Measurements from ENCODE around the gene RBM39.
"Not testable (repeated sequence)": the region's sequence is repeated elsewhere in the genome, so short reads cannot be mapped to it uniquely, and the experiment has no call there.

RBM39 gene

DNA sequence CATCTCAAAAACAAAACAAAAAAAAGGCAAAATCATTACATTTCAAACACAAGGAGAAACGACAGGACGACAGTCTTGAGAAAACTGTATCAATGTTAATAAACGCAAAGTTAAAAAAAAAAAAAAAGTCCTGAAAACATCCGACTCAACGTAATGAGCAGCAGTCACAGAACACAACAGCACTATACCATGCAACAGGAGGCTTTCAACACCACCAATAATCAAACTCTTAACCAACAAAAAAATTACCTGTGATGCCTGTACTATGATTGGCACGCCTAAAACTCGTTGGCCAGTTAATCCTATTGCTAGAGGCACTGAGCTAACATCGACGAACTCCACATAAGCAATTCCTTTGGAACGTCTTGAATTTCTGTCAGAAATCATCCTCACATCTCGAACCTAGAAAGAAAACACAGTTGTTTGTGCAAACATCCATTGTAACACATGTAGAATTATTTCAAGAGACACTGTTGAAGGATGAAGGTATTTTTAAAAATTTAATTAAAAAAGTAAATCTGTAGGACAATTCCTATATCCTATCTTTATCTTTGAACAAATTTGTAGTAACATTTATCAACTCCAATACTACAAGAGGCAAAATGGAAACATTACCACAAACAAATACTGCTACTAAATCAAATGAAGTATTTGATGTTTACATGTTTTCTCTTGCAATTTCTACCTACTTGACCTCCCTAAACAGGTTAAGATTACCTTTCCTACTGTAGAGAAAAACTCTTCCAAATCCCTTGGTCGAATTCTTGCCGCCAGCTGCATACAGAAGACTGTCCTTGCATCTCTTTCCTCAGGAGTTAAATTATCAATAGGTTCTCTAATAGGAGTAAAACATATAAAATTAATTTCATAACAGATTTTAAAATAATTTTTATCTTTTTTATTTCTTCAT lies 17.5 kb downstream of the RBM39 start:
- no peak for DNase-seq

DNA sequence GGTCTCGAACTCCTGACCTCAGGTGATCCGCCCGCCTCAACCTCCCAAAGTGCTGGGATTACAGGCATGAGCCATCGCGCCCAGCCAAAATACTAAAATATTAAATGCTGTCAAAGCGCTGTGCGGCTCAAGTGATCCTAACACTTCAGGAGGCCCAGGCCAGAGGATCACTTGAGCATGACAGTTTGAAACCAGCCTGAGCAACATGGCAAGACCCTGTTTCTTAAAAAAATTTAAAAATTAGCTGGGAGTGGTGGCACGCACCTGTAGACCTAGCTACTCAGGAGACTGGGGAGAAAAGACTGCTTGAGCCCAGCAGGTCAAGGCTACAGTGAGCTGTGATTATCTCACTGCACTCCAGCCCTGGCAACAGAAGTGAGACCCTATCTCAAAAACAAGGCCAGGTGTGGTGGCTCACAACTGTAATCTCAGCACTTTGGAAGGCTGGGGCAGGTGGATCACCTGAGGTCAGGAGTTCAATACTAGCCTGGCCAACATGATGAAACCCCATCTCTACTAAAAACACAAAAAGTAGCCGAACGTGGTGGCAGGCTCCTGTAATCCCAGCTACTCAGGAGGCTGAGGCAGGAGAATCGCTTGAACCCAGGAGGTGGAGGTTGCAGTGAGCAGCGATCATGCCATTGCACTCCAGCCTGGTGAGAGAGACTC lies 18.3 kb downstream of the RBM39 start:
- DNase-seq, result not testable (repeated sequence)

DNA sequence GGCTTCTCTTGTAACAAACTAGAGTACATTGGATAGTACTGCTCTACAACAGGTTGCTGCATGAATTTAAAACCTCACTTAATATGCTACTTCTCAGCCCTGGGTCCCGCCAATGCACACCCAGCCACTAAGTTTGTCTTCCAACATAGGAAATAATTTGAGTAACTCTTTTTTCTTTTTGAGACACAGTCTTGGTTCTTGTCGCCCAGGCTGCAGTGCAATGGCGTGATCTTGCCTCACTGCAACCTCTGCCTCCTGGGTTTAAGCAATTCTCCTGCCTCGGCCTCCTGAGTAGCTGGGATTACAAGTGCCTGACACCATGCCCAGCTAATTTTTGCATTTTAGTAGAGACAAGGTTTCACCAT lies 18.8 kb downstream of the RBM39 start:
- not testable (repeated sequence) for DNase-seq

DNA sequence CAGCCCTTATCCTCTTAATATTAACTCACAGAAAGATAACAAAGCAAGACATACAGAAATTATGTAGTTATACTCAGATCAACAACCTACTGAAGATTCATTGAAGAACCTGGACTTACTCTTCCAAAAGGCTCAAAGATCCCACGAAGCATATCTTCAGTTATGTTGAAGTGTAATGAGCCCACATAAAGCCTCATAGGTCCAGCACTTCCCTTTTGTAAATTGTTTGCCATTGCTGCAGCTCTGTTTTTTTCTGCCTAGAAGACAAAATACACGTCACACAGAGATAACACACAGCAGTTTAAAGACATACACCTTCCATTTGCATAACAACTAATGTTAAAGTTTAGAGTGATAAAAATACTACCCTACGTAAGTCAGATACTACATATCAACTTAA lies 20.4 kb downstream of the RBM39 start:
- no peak for DNase-seq

DNA sequence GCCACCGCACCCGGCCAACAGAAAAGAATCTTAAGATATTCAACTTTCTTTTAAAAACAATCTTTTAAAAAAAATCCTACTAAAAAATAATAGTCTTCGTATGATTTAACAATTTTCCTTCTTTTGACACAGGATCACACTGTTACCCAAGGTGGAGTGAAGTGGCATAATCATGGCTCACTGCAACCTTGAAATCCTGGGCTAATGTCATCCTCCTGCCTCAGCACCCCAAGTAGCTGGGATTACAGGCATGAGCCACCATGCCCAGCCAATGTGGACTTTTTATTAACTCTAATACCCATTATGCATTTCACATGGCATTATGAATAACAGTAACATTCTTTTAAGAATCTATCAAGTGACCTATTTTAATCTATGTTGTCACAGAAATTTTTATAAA lies 20.8 kb downstream of the RBM39 start:
- DNase-seq, result no peak

DNA sequence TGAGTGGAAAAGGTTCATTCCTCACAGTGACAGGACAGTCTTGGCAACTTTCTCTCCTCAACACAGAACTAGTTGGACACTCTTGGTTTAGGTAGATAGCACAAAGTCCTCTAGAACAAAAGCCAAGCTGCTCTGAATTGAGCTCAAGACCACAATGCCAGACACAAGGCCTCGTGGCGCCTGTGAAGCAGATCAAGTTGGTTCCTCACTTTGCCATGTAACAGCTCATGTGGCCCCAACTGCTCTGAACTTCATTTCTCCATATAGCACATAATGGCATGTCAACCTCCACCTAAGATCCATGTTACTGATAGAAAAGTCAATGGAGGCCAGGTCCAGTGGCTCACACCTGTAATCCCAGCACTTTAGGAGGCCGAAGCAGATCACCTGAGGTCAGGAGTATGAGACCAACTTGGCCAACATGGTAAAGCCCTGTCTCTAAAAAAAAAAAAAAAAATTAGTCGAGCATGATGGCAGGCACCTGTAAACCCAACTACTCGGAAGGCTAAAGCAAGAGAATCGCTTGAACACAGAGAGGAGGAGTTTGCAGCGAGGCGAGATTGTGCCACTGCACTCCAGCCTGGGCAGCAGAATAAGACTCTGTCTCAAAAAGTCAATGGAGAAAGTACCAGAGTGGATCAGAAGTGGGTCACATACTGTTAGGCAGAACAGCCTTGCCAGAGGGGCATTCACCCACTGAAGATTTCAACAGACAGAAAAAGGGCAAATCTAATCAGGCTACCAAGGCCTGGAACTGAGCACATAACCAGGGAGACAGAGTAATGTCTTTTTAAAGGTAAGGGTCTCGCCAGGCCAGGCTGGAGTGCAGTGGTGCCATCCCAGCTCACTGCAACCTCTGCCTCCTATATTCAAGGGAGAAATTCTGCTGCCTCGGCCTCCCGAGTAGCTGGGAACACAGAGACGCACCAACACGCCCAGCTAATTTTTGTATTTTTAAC lies 21.6 kb downstream of the RBM39 start:
- no peak for DNase-seq

DNA sequence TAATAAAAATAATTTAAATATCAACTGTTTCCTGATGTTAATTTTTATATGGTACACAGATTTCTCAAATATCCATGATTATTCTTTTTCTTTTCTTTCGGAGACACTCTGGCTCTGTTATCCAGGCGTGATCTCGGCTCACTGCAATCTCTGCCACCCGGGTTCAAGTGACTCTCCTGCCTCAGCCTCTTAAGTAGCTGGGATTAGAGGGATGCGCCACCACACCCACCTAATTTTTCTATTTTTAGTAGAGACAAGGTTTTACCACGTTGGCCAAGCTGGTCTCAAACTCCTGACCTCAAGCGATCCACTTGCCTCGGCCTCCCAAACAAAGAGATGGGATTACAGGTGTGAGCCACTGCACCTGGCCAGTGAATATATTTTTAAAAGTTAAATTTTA lies 22.3 kb downstream of the RBM39 start:
- no peak for DNase-seq

DNA sequence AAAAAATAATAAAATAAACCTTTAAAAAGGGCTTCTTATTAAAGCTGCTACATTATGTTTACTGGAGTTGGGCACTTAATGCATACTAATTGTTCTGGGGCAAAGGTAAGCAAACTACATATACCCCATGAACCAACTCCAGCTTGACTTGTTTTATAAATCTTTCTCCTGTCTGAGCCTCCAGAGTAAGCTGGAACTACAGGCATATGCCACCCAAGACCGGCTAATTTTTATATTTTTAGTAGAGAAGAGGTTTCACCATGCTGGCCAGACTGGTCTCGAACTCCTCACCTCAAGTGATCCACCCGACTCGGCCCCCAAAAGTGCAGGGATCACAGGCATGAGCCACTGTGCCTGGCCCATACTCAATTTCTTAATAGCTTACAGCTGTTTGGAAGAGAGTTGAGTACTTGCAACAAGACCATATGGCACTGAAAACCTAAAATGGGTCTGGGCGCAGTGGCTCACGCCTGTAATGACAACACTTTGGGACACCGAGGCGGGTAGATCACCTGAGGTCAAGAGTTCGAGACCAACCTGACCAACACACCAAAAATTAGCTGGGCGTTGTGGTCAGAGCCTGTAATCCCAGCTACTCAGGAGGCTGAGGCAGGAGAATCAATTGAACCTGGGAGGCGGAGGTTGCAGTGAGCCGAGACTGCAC lies 23.0 kb downstream of the RBM39 start:
- no peak for DNase-seq

DNA sequence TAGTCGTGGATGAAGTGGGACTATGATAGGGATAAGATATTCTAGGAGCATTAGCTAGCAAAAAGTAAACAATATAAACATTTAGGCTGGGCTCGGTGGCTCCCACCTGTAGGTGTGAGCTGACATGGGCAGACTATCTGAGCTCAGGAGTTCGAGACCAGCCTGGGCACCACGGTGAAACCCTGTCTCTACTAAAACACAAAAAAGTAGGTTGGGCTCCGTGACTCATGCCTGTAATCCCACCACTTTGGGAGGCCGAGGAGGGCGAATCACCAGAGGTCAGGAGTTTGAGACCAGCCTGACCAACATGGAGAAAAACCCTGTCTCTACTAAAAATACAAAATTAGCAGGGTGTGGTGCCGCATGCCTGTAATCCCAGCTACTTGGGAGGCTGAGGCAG lies 23.7 kb downstream of the RBM39 start:
- DNase-seq, result not testable (repeated sequence)

DNA sequence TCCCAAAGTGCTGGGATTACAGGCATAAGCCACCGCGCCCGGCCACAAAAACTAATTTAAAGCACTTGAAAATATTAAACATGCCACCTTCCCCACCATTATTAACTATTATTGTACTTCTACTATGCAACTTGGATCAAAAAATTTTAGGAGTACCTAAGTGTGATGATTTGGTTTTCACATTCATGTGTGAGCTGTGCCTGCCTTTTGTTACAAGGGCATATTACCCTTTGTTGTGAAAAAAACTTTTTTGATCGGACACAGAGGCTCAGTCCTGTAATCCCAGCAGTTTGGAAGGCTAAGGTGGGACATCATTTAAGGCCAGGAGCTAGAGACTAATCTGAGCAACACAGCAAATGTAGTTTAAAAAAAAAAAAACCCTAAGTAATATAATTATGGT lies 25.7 kb downstream of the RBM39 start:
- DNase-seq, result no peak

DNA sequence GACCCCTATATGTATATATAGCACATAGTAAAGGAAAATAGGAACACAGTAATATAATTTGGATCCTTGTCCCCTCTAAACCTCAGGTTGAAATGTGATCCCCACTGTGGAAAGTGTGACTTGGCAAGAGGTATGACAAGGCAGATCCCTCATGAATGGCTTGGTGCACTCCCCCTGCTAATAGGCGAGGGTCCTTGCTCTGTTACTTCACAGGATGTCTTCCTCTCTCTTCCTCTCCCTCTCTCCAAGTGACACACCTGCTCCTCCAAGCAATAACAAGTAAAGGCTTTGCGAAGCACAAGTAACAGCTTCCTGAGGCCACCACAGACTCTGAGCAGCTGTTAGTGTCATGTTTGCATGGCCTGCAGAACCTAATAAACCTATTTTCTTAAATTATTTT lies 26.4 kb downstream of the RBM39 start:
- no peak for DNase-seq

DNA sequence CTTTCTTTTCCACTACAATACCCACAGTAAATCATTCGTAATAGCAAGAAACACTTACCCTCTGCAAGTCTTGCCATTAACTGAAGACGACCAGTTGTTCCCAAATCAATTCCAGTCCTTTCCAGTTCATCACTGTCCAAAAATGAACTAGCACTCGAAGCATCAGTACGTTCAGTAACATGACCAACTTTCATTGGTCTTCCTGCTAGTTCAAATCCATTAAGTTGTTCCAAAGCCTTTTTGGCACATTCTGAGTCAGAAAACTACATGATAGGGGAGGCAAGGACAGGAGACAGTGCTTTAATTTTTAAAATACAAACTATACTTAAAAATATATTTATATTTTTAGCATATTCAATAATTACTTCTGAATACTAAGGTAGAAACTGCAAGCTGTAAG lies 27.9 kb downstream of the RBM39 start:
- DNase-seq, result no peak

DNA sequence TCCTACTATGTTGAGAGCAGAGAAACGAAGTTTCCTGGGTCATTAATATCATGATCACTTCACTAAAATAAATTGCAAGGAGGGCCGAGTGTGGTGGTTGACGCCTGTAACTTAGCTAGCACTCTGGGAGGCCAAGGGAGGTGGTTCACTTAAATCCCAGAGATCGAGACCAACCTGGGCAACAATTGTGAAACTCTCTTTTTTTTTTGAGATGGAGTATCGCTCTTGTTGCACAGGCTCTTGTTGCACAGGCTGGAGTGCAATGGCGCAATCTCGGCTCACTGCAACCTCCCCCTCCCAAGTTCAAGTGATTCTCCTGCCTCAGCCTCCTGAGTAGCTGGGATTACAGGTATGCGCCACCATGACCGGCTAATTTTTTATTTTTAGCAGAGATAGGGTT lies 28.9 kb downstream of the RBM39 start:
- DNase-seq, result not testable (repeated sequence)

DNA sequence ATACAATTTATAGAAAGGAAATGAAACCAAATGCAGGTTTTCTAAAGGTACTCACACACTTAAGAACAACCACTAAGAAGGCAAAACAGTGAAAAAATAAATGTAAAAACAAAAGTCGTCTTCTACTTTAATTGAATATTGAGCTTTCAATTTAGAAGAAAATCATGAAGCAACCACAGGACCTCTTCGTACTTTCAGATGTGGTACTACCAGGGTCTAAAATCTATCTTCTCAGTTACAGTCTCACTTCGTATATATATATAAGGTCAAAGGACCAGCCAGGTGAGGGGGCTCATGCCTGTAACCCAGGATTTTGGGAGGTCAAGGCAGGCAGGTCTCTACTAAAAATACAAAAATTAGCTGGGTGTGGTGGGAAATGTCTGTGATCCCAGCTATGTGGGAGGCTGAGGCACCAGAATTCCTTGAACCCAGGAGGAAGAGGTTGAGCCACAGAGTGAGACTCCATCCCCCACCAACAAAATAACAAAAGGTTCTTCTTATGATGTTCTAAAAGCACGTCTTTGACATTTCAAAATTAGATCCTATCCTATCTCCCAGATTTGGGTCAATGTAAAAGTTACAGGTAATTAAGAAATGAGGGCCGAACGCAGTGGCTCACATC lies 30.4 kb downstream of the RBM39 start:
- no peak for DNase-seq

DNA sequence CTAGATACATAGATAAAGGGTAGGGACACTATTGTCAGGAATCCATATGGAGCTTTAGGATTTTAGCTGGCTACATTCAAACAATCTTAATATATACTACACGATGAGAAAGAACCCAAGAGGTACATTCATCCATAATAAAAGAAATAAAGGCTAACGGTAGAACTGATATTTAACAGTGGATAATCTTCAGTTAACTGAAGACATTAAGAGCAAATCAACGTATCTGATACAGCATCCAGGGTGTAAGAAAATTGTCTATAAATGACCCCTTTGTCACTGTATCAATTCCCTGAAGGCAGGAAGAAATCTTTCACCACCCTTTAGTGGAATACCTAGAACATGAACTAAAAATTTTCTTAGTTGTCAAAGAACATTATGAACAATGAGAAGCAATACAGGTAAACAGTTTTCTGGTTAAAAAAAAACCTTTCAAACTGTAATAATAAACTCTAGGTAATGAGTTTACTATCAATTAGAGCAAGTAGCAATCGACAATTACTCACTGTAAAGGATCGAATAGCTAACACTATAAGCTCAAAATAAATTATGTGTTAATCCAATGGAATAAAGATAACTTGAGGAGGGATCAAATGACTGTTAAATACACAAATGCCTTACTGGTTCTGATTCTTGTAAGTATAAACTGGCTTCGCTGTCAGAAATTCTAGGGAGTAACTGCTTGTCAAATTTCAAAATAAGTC lies 31.0 kb downstream of the RBM39 start:
- DNase-seq, result no peak

DNA sequence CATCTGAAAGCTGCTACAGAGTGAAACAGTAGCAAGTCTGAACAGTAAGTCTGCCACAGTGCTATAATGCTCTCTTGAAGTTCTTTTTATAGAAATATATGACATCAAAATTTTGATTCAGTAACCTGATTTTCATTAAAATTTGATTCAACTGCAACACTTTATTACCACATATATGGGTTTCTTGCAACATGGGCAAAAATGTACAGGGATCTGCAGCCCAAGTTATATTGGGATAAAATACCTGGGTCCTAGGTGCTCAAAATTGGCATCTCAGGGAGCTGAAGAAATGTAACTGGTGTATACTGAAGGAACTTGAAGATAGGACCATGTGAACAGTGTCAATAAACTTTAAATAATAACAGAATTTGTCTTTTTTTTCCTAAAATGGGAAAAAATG lies 32.0 kb downstream of the RBM39 start:
- DNase-seq, result no peak

DNA sequence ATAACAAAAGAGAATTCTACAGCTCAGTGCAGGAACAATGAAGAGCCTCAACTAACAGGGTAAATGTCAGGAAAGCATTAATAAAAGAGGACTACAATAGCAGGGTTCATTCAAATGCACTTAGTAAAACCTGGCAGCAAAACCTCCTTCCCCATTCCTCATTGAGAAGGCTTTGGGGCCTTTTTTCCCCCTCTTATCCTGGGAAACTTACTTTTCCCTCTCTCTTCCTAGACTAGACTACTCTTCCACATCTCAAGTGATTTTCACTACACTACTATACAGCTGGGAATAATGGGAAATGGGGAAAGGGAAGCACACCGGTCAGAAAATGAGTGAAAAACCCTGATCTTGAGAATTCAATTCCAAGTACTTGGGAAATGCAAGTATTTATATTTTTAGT lies 32.8 kb downstream of the RBM39 start:
- DNase-seq, result no peak

DNA sequence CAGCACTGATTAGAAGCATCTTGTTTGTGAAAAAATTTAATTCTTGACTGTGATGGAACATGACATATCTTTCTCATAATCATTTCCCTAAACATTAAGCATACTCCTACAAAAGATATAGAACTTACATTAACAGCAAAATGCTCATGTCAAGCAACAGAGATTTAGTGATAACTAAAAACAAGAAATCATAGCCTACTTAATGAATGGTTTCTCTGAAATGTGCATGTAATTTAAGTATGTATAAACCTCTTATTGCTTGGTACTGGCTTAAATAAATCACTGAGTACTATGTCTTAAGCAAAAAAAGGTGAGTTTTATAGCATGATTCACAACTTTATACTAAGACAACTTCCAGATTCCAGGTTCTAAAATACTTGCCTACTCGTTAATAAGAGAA lies 33.6 kb downstream of the RBM39 start:
- no peak for DNase-seq

DNA sequence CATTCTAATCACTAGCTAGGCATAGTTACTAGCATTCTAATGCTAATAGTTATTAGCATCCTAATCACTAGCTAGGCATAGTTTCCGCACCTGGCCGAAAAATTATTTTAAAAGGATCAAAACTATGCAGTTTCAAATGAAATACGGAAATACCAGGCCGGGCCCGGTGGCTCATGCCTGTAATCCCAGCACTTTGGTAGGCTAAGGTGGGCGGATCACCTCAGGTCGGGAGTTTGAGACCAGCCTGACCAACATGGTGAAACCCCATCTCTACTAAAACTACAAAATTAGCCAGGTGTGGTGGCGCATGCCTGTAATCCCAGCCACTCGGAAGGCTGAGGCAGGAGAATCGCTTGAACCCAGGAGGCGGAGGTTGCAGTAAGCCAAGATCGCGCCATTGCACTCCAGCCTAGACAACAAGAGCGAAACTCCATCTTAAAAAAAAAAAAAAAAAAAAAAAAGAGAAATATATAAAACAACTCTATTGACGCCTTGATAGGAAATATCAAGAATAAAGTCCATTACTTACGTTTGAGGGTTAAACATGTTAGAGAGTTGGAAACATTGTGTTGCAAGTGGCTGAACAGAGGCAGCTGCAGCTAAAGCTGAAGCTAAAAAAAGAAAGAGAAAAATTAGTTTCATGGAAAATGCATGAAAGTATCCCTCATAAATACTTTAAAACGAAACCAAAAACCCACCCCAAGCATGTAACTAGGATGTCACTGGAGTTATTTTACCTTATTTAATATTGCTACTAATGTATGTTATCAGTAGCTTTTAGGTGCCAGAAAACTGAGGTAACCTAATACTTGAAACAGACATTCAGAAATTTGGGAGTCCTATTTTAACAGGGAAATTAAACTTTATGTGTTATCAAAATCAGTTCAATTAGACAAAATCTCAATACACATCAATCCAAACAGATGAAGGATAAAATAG lies 35.2 kb downstream of the RBM39 start:
- not testable (repeated sequence) for DNase-seq

DNA sequence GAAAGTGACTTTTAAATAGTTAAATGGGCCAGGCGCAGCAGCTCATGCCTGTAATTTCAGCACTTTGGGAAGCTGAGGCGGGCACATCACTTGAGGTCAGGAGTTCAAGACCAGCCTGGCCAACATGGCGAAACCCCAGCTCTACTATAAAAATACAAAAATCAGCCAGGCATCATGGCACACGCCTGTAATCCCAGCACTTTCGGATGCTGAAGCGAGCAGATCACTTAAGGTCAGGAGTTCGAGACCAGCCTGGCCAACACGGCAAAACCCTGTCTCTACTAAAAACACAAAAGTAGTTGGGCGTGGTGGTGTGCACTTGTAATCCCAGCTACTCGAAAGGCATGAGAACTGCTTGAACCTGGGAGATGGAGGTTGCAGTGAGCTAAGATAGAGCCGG lies 36.2 kb downstream of the RBM39 start:
- not testable (repeated sequence) for DNase-seq
